Testis (tissue), 3 donors: ENCODE measurements around the gene TOPORS. TPM values are rescaled to one million over a fixed set of nuclear protein-coding genes. Genes with fewer than 3 reads are reported as not detected.

ENCODE experiments used
- DNase-seq: peaks from one replicate; pipeline ENCODE4 v3.0.0-alpha.2; 2019
- H3K27ac ChIP-seq, 2 donors: fragments of 200-600 bp; sonication (generic); one replicate each; pipeline ENCODE4 v1.5.1; 2019
- H3K27me3 ChIP-seq: fragments of 200-600 bp; sonication (generic); one replicate; pipeline ENCODE4 v1.5.1; 2019
- H3K36me3 ChIP-seq: fragments of 200-600 bp; sonication (generic); one replicate; pipeline ENCODE4 v1.5.1; 2017; ENCODE audit warnings: low read depth; ENCODE audit errors: missing control alignments
- H3K4me1 ChIP-seq: fragments of 200-600 bp; sonication (generic); one replicate; pipeline ENCODE4 v1.5.1; 2019
- H3K4me3 ChIP-seq, 2 donors: fragments of 200-600 bp; sonication (generic); one replicate each; pipeline ENCODE4 v1.5.1; 2017 to 2019
- H3K9me3 ChIP-seq: fragments of 200-600 bp; sonication (generic); one replicate; pipeline ENCODE4 v1.5.1; 2017
- POLR2A ChIP-seq: fragments of 450-650 bp; IDR thresholded peaks from one replicate; pipeline ENCODE4 v1.6.1; 2017; ENCODE audit warnings: antibody characterized with exemption, mild to moderate bottlenecking, moderate library complexity
- WGBS, 2 donors: methylation state at CpG; one replicate each; pipeline ENCODE4 v1.1.5; 2018; 5-methylcytosine and 5-hydroxymethylcytosine counted together
- intact Hi-C: fragments of 100-400 bp; cut with DNase I; formaldehyde crosslinking; loops from one replicate; pipeline ENCODE4 v1.15.1; 2023; ENCODE audit warnings: low total_unique reads
- polyA plus RNA-seq: library from polyadenylated mRNA; stranded (reverse); fragments of 350-450 nt; fragmentation: Illumina TruSeq; extraction: RNeasy Lipid Tissue Mini Kit (QIAGEN cat#74804); gene quantifications from one replicate; pipeline ENCODE4 v1.2.3, GENCODE V29; 2014; ENCODE audit warnings: low read depth, low replicate concordance; ENCODE audit not compliant: insufficient read depth
- total RNA-seq, 2 donors: library from RNA; depleted of rRNA; stranded (reverse); fragments of >200 nt; gene quantifications; one replicate each; pipeline ENCODE4 v1.2.3, GENCODE V29; 2016
- TF ChIP-seq, protein P1 (sequence below), 3 experiments: fragments of 450-650 bp in 2 of 3; fragments of 200-600 bp in 1 of 3; sonication (generic) in 1 of 3; IDR thresholded peaks; one replicate each; pipeline ENCODE4 v1.5.1; 2016 to 2019; ENCODE audit warnings: antibody characterized with exemption in 3 of 3, mild to moderate bottlenecking in 2 of 3, moderate library complexity in 1 of 3

TOPORS gene
- total and polyA plus RNA-seq, 3 donors from 2014 or later = 10.8 to 35.9 (median 35.4) TPM

DNA sequence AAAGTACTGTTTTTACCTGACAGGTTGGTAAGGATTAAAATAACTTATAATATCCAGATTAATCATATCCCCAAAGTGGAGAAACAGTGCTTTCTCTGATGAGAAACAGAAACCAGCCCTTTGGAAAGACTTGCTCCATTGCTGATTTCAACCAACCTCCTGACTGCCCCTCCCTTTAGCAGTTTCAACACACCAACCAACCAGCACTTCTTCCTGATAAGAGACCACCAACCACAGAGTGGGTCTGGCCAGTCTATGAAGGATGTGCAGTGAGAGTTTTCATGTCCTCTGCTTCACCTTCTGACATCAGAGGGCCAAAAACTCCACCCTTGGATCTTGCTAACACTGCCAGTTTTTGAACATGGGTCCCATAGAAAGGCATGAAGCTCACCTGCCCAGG, 54.5 kb downstream of the TOPORS start:
- Histone ChIP-seq H3K4me1 (no peaks in the 10 kb centered on the region), H3K4me3 (no peak overlapping the region), H3K27me3 (no peaks in the 10 kb centered on the region), H3K9me3 (no peaks in the 10 kb centered on the region), H3K27ac (no peak overlapping the region), H3K36me3 (no peaks in the 10 kb centered on the region)
- TF ChIP-seq POLR2A = no peak
- no peak for DNase-seq
- intact Hi-C loops = no loop called here

GRCh38 chr9:32490601-32491000, 61.8 kb downstream of the TOPORS start:
- no peak for DNase-seq

More at GRCh38 chr9:32490601-32491000, 61.8 kb downstream of the TOPORS start:
- no peaks in the 10 kb centered on the region for H3K27me3 ChIP-seq
- intact Hi-C loops = no loop called here
- no peaks in the 10 kb centered on the region for H3K9me3 ChIP-seq
- no peak overlapping the region for H3K27ac ChIP-seq
- H3K4me1 ChIP-seq = no peaks in the 10 kb centered on the region
- H3K36me3 ChIP-seq = no peaks in the 10 kb centered on the region
- TF ChIP-seq, protein P1, sequence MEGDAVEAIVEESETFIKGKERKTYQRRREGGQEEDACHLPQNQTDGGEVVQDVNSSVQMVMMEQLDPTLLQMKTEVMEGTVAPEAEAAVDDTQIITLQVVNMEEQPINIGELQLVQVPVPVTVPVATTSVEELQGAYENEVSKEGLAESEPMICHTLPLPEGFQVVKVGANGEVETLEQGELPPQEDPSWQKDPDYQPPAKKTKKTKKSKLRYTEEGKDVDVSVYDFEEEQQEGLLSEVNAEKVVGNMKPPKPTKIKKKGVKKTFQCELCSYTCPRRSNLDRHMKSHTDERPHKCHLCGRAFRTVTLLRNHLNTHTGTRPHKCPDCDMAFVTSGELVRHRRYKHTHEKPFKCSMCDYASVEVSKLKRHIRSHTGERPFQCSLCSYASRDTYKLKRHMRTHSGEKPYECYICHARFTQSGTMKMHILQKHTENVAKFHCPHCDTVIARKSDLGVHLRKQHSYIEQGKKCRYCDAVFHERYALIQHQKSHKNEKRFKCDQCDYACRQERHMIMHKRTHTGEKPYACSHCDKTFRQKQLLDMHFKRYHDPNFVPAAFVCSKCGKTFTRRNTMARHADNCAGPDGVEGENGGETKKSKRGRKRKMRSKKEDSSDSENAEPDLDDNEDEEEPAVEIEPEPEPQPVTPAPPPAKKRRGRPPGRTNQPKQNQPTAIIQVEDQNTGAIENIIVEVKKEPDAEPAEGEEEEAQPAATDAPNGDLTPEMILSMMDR (IDR thresholded peaks at IDR 0.05) = no peak
- no peak for TF ChIP-seq POLR2A
- 88 to 91% methylated on average over 3 of the region's 3 CpGs for WGBS, 2 donors
- H3K4me3 ChIP-seq = no peak overlapping the region

Other genes starting within 250 kb of the TOPORS start
- gene ACO1, start 167.9 kb downstream of the TOPORS start, total RNA-seq = 10 to 100 TPM; 52.0 to 67.6 TPM
- 44.4 TPM for gene ACO1, start 167.9 kb downstream of the TOPORS start, polyA plus RNA-seq
- 10 to 100 TPM in 1 of 2 donors, 1 to 10 TPM in 1; 8.4 to 10.2 TPM for gene RIGI, start 26.4 kb downstream of the TOPORS start, total RNA-seq
- 4.9 TPM for gene RIGI, start 26.4 kb downstream of the TOPORS start, polyA plus RNA-seq
- gene SMIM27, start 259 bp downstream of the TOPORS start, total RNA-seq = 10 to 100 TPM; 24.8 to 43.3 TPM
- 58.6 TPM for gene SMIM27, start 259 bp downstream of the TOPORS start, polyA plus RNA-seq
- gene NDUFB6, start 20.6 kb upstream of the TOPORS start, total RNA-seq = 10 to 100 TPM; 56.4 to 61.8 TPM
- gene NDUFB6, start 20.6 kb upstream of the TOPORS start, polyA plus RNA-seq = 97.9 TPM
- 1 to 10 TPM; 4.8 to 5.7 TPM for gene TAF1L, start 83.1 kb upstream of the TOPORS start, total RNA-seq
- gene TAF1L, start 83.1 kb upstream of the TOPORS start, polyA plus RNA-seq = 3.0 TPM
- 1 to 10 TPM; 2.2 to 3.1 TPM for gene TMEM215, start 231.0 kb upstream of the TOPORS start, total RNA-seq
- gene TMEM215, start 231.0 kb upstream of the TOPORS start, polyA plus RNA-seq = 5.2 TPM